H1 (cell line): ENCODE data around the gene GRK7. TPM values are rescaled to one million over a fixed set of nuclear protein-coding genes. Genes with fewer than 3 reads are reported as not detected.

Experiments used
- ATF3 ChIP-seq: IDR thresholded peaks from 2 replicates; pipeline ENCODE4 v1.6.1; 2011; ENCODE audit warnings: low read depth, mild to moderate bottlenecking, low read length; ENCODE audit not compliant: insufficient read depth
- CREB1 ChIP-seq: IDR thresholded peaks from 2 replicates; pipeline ENCODE4 v1.6.1; 2012; ENCODE audit warnings: inconsistent platforms
- CTCF ChIP-seq, 3 experiments: IDR thresholded peaks; 1 replicate in 2 of 3; 2 replicates in 1 of 3; pipeline versions ENCODE4 v1.5.1 to v1.6.1; 2011; ENCODE audit warnings: low read length in 3 of 3, mild to moderate bottlenecking in 3 of 3, inconsistent platforms in 2 of 3, low read depth in 1 of 3, moderate library complexity in 1 of 3; ENCODE audit not compliant: insufficient read depth in 1 of 3; ENCODE audit errors: control extremely low read depth in 1 of 3
- KDM4A ChIP-seq: IDR thresholded peaks from one replicate; pipeline ENCODE4 v1.7.1; 2012; ENCODE audit warnings: low read depth, mild to moderate bottlenecking, moderate library complexity, low read length, inconsistent platforms; ENCODE audit not compliant: severe bottlenecking
- RAD21 ChIP-seq, 2 experiments: IDR thresholded peaks in 1 of 2; conservative IDR thresholded peaks in 1 of 2; 2 replicates each; pipeline ENCODE4 v1.6.1; 2011; ENCODE audit warnings: low read depth in 2 of 2, low read length in 2 of 2, improper control_type of control experiment in 1 of 2, inconsistent platforms in 1 of 2, mild to moderate bottlenecking in 1 of 2, moderate library complexity in 1 of 2
- SAP30 ChIP-seq: fragments of 300-600 bp; sonication (generic); IDR thresholded peaks from 2 replicates; pipeline ENCODE4 v1.7.1; 2012; ENCODE audit warnings: low read length, moderate library complexity, mild to moderate bottlenecking, inconsistent platforms; ENCODE audit not compliant: insufficient read depth, insufficient replicate concordance
- SIN3A ChIP-seq, 2 experiments: IDR thresholded peaks in 1 of 2; conservative IDR thresholded peaks in 1 of 2; 2 replicates each; pipeline ENCODE4 v1.6.1; 2011 to 2012; ENCODE audit warnings: low read length in 2 of 2, improper control_type of control experiment in 1 of 2, low read depth in 1 of 2, mild to moderate bottlenecking in 1 of 2
- SP2 ChIP-seq: IDR thresholded peaks from 2 replicates; pipeline ENCODE4 v1.6.1; 2012; ENCODE audit warnings: mild to moderate bottlenecking, low read length, inconsistent platforms
- USF2 ChIP-seq: IDR thresholded peaks from 2 replicates; pipeline ENCODE4 v1.6.1; 2011; ENCODE audit warnings: low read length, improper control_type of control experiment
- polyA plus RNA-seq, 7 experiments: library from polyadenylated mRNA; depleted of rRNA in 3 of 7; stranded (reverse) in 5 of 7; unstranded in 2 of 7; fragments of >200 nt in 5 of 7; fragments of 200-250 nt in 2 of 7; gene quantifications; 1 replicate in 5 of 7; 2 replicates in 1 of 7; 4 replicates in 1 of 7; pipeline versions ENCODE4 v1.2.1 to v1.2.3, GENCODE V29; 2011 to 2013; ENCODE audit warnings: missing spikeins in 2 of 7, mixed read lengths in 2 of 7
- total RNA-seq: library from RNA; stranded (reverse); fragmentation: NEBNext Ultra II Directional; extraction: Animal tissue kit (Norgen Biotek cat#: 25700); gene quantifications from 2 replicates; pipeline ENCODE4 v1.2.1, GENCODE V29; 2021

The GRK7 gene
- total and polyA plus RNA-seq, 2 of the 8 experiments (the other 6 are each of a cell fraction or from before 2014, with no cell fraction given), result not detected

GRCh38 chr3:141764465-141764864 lies 1.3 kb downstream of the GRK7 start (continued):
- TF ChIP-seq USF2 (no peak), SP2 (no peak), SAP30 (no peak), SIN3A (conservative IDR thresholded peaks at IDR 0.05 in 1 of 2, IDR thresholded peaks at IDR 0.05 in 1 of 2; ENCODE audit: low read depth in 1 of 2, low read length in 2 of 2) (no peak), CTCF (IDR thresholded peaks at IDR 0.05; ENCODE audit: control extremely low read depth in 1 of 3, insufficient read depth in 1 of 3, low read depth in 1 of 3, low read length in 3 of 3) (no peak), KDM4A (no peak), CREB1 (no peak), RAD21 (IDR thresholded peaks at IDR 0.05 in 1 of 2, conservative IDR thresholded peaks at IDR 0.05 in 1 of 2; ENCODE audit: low read depth in 2 of 2, low read length in 2 of 2) (no peak), ATF3 (no peak)
